GM18517 (cell line): ENCODE measurements around the gene DLX1.
"Not testable (repeated sequence)": the region's sequence is repeated elsewhere in the genome, so short reads cannot be mapped to it uniquely, and the experiment has no call there.

Experiments used
- ATAC-seq: cut with Tn5 transposase; IDR thresholded peaks from one replicate; pipeline ENCODE4 v1.9.1; 2021; ENCODE audit warnings: mild to moderate bottlenecking, moderate library complexity; ENCODE audit not compliant: unreplicated experiment

The DLX1 gene

DNA sequence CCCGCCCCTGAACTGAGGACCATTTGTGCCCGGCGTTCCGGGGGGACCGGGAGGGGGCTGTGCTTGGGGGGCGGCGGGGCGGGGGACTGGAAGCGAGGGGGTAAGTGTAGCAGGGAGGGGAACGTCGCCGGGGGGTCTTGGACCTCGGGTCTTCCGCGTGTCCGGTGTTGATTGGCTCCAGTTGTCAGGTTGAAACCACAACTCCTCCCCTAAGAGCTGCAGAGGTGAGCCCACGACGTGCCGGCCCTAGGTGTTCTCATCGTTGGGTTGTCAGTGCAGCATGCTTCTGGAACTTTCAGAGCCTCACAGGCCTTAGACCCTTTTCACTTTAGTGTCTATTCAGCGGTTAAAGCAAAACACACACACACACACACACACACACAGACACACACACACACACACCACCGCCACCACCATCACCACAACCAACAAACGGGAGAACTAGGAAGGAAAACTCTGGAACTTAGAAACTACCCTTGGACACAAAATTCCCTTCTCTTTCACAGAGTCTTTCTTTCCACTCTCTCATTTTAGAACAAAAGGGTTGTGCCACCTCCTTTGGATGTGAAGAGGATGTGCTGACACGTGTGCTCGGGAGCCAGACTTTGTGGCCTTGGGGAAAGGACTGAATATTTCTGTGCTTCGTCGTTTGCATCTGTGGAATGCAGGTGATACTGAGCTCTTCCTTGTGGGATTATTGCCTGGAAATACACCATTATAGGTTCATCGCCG is 24.1 kb downstream of the DLX1 start:
- ATAC-seq: no peak

GRCh38 chr2:172109988-172110811 is 24.9 kb downstream of the DLX1 start:
- ATAC-seq: no peak

DNA sequence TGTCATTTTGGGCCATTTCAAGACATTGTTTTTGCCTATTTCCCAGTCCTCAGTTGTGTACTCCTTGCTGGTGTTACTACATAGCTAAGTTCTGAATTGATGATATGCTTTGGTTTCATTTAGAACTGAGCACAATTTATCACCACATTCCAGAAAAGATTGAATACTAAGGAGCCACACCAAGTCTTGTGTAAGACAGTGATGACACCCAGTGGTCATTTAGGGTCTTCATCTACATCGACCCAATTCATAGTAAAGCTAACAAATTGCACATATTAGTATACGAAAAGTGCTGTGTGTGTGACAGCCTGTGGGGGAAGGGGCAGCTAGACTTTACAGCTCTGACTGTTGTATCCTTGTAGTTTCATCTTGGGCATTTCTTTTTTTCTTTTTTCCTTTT is 28.3 kb downstream of the DLX1 start:
- ATAC-seq: no peak

GRCh38 chr2:172114176-172114575 is 28.9 kb downstream of the DLX1 start:
- ATAC-seq: not testable (repeated sequence)

DNA sequence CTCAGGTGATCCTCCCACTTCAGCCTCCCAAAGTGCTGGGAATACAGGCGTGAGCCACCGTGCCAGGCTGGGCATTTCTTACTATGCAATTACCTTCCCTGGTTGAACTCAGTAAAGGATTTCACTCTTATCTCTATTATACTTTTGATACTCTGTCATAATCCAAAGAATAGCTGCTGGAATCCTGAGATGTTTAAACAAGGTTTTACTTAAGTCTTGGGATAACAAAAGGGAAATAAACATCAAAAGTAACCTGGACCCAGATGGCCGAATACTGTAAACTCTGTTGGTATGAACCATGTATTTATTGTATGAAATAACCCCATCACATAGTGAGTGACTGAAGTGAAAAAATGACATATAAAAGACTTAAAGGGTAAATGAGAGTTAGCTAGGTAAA is 29.3 kb downstream of the DLX1 start:
- no peak for ATAC-seq

DNA sequence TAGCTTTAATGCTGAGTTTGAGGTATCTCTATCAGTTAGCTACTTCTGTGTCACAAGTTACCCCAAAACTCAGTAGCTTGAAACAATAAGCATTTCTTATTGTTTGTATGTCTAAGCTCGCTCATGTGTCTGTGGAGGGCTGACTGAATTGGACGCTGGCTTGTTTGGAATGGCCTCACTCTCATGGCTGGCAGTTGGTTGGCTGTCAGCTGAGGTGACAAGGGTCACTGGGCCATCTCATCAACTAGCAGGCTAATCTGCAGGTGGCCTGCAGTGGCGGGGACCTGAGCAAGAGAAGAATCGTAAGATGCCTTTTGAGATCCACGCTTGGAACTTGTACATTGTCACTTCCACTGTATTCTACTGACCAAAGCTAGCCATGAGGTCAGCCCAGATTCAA is 30.8 kb downstream of the DLX1 start:
- ATAC-seq: no peak

DNA sequence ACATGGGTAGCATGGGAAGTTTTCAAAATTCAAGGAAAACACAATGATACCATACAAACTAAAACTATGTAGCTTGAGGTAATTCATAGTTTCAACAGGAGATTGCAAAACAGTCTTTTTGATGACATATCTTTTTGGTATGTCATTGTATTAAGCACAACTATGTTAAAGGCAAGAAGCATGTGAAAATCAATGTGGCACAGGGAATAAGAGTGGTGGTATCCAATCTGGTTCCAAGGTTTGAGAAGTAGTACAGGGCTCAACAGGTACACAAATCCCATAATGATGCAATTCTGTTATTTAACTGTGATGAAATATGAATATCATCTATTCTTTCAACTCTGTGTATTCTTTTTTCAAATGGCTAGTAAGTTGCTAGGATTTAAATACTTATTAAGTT is 33.8 kb downstream of the DLX1 start:
- ATAC-seq: no peak

DNA sequence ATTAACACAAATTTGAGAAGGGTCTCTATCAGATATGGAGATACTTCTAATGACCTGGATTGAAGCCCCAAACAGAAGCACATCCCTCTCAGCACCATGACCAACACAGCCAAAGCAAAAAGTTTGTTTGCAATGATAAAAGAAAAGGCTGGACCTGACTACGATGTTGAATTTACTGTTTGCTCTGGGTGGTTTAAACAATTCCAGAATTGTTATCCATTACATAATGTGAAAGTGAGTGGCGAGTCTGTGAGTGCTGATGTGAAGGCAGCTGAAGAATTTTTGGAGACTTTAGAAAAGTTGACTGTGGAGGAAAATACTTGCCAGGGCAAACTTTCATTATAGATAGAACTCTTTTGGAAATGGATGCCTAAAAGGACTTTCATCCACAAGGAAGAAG is 34.8 kb downstream of the DLX1 start:
- ATAC-seq: no peak

- ATAC-seq: no peak
These were observed 43.2 kb downstream of the DLX1 start for GRCh38 chr2:172128484-172128883.

DNA sequence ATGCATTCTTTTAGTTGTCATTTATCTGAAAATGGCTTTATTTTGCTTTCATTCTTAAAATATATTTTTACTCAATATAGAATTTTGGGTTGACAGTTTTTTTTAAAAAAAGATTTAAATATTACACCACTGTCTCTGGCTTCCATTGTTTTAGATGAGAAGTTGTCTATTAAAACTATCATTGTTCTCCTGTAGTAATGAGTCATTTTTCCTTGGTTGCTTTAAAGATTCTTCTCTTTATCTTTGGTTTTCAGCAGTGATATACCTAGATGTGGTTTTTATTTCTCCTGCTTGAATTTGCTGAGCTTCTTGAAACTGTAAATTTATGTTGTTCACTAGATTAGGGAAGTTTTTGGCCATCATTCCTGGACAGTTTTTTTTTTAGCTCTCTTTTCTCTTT is 44.1 kb downstream of the DLX1 start:
- no peak for ATAC-seq

- no peak for ATAC-seq
These were observed 46.6 kb downstream of the DLX1 start for GRCh38 chr2:172131713-172132555.

- no peak for ATAC-seq
These were observed 49.0 kb downstream of the DLX1 start for GRCh38 chr2:172134270-172134669.

- no peak for ATAC-seq
These were observed 50.1 kb downstream of the DLX1 start for GRCh38 chr2:172135446-172135845.

- ATAC-seq: no peak
These were observed 51.8 kb downstream of the DLX1 start for GRCh38 chr2:172137109-172137508.

- no peak for ATAC-seq
These were observed 52.6 kb downstream of the DLX1 start for GRCh38 chr2:172137943-172138342.

GRCh38 chr2:172138727-172139126 is 53.4 kb downstream of the DLX1 start:
- ATAC-seq: not testable (repeated sequence)
